ENCODE measurements around the gene CFP. TPM values are rescaled to one million over a fixed set of nuclear protein-coding genes. Genes with fewer than 3 reads are reported as not detected.

The CFP gene
- total RNA-seq, 1 donor from 2014 or later = 24.8 TPM

- no peaks in the 10 kb centered on the region for H3K4me1 ChIP-seq
- H3K27me3 ChIP-seq (ENCODE audit: low read depth) = no peaks in the 10 kb centered on the region
- H3K4me3 ChIP-seq = no peak overlapping the region
- intact Hi-C loops (cut with DNase I) = no loop called here
- H3K9me3 ChIP-seq = no peaks in the 10 kb centered on the region
- no peaks in the 10 kb centered on the region for H3K36me3 ChIP-seq
- ATAC-seq (no peak), DNase-seq (no peak)
- no peak overlapping the region for H3K27ac ChIP-seq
- no peak for TF ChIP-seq CTCF (IDR thresholded peaks at IDR 0.05)
Observed at GRCh38 chrX:47611926-47612325, 17.8 kb downstream of the CFP start.

- TF ChIP-seq CTCF (IDR thresholded peaks at IDR 0.05) = no peak
- no peak overlapping the region for H3K27ac ChIP-seq
- H3K9me3 ChIP-seq = no peaks in the 10 kb centered on the region
- H3K4me3 ChIP-seq = no peak overlapping the region
- ATAC-seq (no peak), DNase-seq (no peak)
- intact Hi-C loops (cut with DNase I) = no loop called here
- no peaks in the 10 kb centered on the region for H3K27me3 ChIP-seq (ENCODE audit: low read depth)
- no peaks in the 10 kb centered on the region for H3K4me1 ChIP-seq
- H3K36me3 ChIP-seq = no peaks in the 10 kb centered on the region
Observed at GRCh38 chrX:47611489-47611888, 18.2 kb downstream of the CFP start.

DNA sequence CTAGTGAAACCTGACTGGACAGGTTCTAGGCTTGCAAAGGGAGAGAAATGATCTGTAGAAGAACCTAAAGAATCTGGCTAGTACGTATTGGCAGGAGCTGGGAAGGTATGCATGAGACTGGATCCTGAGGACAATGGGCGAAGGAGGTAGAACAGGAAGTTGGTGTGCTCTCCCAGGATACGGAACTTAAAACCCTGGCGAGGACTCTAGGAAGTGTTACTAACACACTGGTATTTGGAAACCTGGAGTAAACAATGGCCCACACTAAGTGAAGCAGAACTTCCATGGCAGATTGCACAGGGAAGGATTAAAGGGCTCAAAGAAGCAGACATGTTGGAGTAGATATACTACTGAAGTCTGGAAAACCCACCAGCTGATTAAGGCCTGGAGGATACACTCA is 19.2 kb downstream of the CFP start:
- Histone ChIP-seq H3K9me3 (no peaks in the 10 kb centered on the region), H3K4me1 (no peaks in the 10 kb centered on the region), H3K4me3 (no peak overlapping the region), H3K36me3 (no peaks in the 10 kb centered on the region), H3K27me3 (ENCODE audit: low read depth) (no peaks in the 10 kb centered on the region), H3K27ac (no peak overlapping the region)
- intact Hi-C loops (cut with DNase I) = no loop called here
- ATAC-seq (no peak), DNase-seq (no peak)
- TF ChIP-seq CTCF (IDR thresholded peaks at IDR 0.05) = no peak

DNA sequence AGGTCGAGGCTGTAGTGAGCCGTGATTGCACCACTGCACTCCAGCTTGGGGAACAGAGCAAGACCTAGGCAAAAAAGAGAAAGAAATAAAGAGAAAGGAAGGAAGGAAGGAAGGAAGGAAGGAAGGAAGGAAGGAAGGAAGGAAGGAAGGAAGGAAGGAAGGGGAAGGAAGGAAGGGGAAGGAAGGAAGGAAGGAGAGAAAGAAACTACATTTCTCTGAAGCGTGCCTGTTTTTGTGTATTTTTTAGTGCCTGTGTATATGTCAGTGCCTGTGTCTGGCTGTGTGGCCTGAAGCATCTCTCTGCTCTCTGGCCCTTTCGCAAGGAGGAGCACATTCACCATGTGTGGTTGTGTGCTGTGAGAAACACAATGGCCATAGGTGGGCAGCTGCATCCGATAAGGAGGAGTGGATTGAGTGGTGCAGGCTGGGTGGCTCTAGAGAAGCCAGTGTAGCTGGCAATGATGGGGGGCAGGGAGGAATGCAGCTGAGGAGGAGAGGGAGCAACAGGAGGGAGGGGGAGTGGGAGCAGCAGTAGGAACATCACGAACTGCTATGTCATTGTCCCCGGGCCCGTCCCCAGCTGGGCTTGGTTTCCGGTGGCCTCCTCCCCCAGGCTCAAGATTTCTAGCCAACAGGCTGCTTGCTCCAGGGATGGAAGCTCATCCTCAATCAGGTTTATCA is 21.5 kb downstream of the CFP start:
- no peak for ATAC-seq
- Histone ChIP-seq H3K4me3 (no peak overlapping the region), H3K36me3 (no peaks in the 10 kb centered on the region), H3K27me3 (ENCODE audit: low read depth) (no peaks in the 10 kb centered on the region), H3K27ac (no peak overlapping the region), H3K4me1 (no peaks in the 10 kb centered on the region), H3K9me3 (no peaks in the 10 kb centered on the region)
- intact Hi-C loops (cut with DNase I) = no loop called here
- DNase-seq = no peak
- TF ChIP-seq CTCF (IDR thresholded peaks at IDR 0.05) = no peak

- no peaks in the 10 kb centered on the region for H3K9me3 ChIP-seq
- no peak overlapping the region for H3K27ac ChIP-seq
- TF ChIP-seq CTCF (IDR thresholded peaks at IDR 0.05) = no peak
- H3K27me3 ChIP-seq (ENCODE audit: low read depth) = no peaks in the 10 kb centered on the region
- ATAC-seq (no peak), DNase-seq (no peak)
- intact Hi-C loops (cut with DNase I) = no loop called here
- no peaks in the 10 kb centered on the region for H3K4me1 ChIP-seq
- H3K4me3 ChIP-seq = no peak overlapping the region
- no peaks in the 10 kb centered on the region for H3K36me3 ChIP-seq
Observed at GRCh38 chrX:47607091-47607490, 22.6 kb downstream of the CFP start.

Measured in lower lobe of right lung (tissue), 2 donors.